ENCODE data around the gene USP6.
A peak's percentile ranks its signal among the peaks of the same experiment; 100 is the strongest.
"Not testable (repeated sequence)": the region's sequence is repeated elsewhere in the genome, so short reads cannot be mapped to it uniquely, and the experiment has no call there.

USP6 gene

GRCh38 chr17:5136580-5137412 lies 21.0 kb downstream of the USP6 start:
- not testable (repeated sequence) for DNase-seq

GRCh38 chr17:5137511-5138197 lies 21.8 kb downstream of the USP6 start:
- not testable (repeated sequence) for DNase-seq

- DNase-seq: not testable (repeated sequence)
Observed at GRCh38 chr17:5138198-5138544, 22.3 kb downstream of the USP6 start.

- DNase-seq: no peak
Observed at GRCh38 chr17:5138616-5139457, 23.0 kb downstream of the USP6 start.

- DNase-seq: no peak
Observed at GRCh38 chr17:5139458-5139732, 23.6 kb downstream of the USP6 start.

- DNase-seq: not testable (repeated sequence)
Observed at GRCh38 chr17:5142877-5143276, 27.0 kb downstream of the USP6 start.

GRCh38 chr17:5146122-5146521 lies 30.3 kb downstream of the USP6 start:
- DNase-seq: not testable (repeated sequence)

GRCh38 chr17:5160702-5161101 lies 44.9 kb downstream of the USP6 start:
- DNase-seq: not testable (repeated sequence)

GRCh38 chr17:5161793-5162192 lies 46.0 kb downstream of the USP6 start:
- not testable (repeated sequence) for DNase-seq

- DNase-seq: peak; percentile 5
Observed at GRCh38 chr17:5164436-5164835, 48.6 kb downstream of the USP6 start.

- DNase-seq: not testable (repeated sequence)
Observed at GRCh38 chr17:5165791-5166564, 50.1 kb downstream of the USP6 start.

- not testable (repeated sequence) for DNase-seq
Observed at GRCh38 chr17:5175027-5175426, 59.2 kb downstream of the USP6 start.

- no peak for DNase-seq
Observed at GRCh38 chr17:5179003-5179402, 63.2 kb downstream of the USP6 start.

- no peak for DNase-seq
Observed at GRCh38 chr17:5181509-5182305, 65.9 kb downstream of the USP6 start.

- DNase-seq: no peak
Observed at GRCh38 chr17:5182597-5183409, 67.0 kb downstream of the USP6 start.

GRCh38 chr17:5183410-5183793 lies 67.6 kb downstream of the USP6 start:
- no peak for DNase-seq

- no peak for DNase-seq
Observed at GRCh38 chr17:5184288-5184687, 68.5 kb downstream of the USP6 start.

GRCh38 chr17:5191541-5192417 lies 75.9 kb downstream of the USP6 start, which contains the start of gene ZNF594:
ZNF594 (minus strand) TSS chr17:5191868; CDS start chr17:5184256, 7,612 bp downstream.
- peak; percentile 82 for DNase-seq

- no peak for DNase-seq
Observed at GRCh38 chr17:5194346-5194745, 78.5 kb downstream of the USP6 start.

GRCh38 chr17:5198472-5198871 lies 82.6 kb downstream of the USP6 start:
- no peak for DNase-seq
